GM19324 (cell line): ENCODE results near the gene DMKN.

Source experiments
- ATAC-seq: cut with Tn5 transposase; IDR thresholded peaks from one replicate; pipeline ENCODE4 v1.9.1; 2021; ENCODE audit warnings: mild to moderate bottlenecking, moderate library complexity; ENCODE audit not compliant: unreplicated experiment, low FRiP score

The DMKN gene

GRCh38 chr19:35549879-35550523, 36.6 kb upstream of the DMKN start:
- no peak for ATAC-seq

- no peak for ATAC-seq
Measured at GRCh38 chr19:35549174-35549788, 35.8 kb upstream of the DMKN start.

- ATAC-seq: no peak
Measured at GRCh38 chr19:35546532-35546931, 33.1 kb upstream of the DMKN start.

- peak; percentile 49 for ATAC-seq
Measured at GRCh38 chr19:35545855-35546381, 32.5 kb upstream of the DMKN start.

- peak; percentile 86 for ATAC-seq
Measured at GRCh38 chr19:35545001-35545854, 31.8 kb upstream of the DMKN start, which contains the start of gene TMEM147. TMEM147 (plus strand) TSS chr19:35545626; CDS start chr19:35545740, 114 bp downstream.

- no peak for ATAC-seq
Measured at GRCh38 chr19:35544110-35544802, 30.8 kb upstream of the DMKN start.

GRCh38 chr19:35543280-35544109, 30.0 kb upstream of the DMKN start:
- ATAC-seq: no peak

GRCh38 chr19:35542209-35542608, 28.8 kb upstream of the DMKN start:
- no peak for ATAC-seq

GRCh38 chr19:35540356-35540927, 27.0 kb upstream of the DMKN start:
- no peak for ATAC-seq

- ATAC-seq: no peak
Measured at GRCh38 chr19:35539850-35540249, 26.4 kb upstream of the DMKN start.

GRCh38 chr19:35539314-35539713, 25.9 kb upstream of the DMKN start:
- ATAC-seq: no peak

- ATAC-seq: no peak
Measured at GRCh38 chr19:35534803-35535480, 21.5 kb upstream of the DMKN start.

GRCh38 chr19:35533822-35534392, 20.5 kb upstream of the DMKN start:
- ATAC-seq: no peak

- no peak for ATAC-seq
Measured at GRCh38 chr19:35533201-35533821, 19.9 kb upstream of the DMKN start, which contains the start of gene GAPDHS. GAPDHS (plus strand) TSS chr19:35533456; CDS start chr19:35533528, 72 bp downstream.

GRCh38 chr19:35531291-35531690, 17.8 kb upstream of the DMKN start:
- no peak for ATAC-seq

- no peak for ATAC-seq
Measured at GRCh38 chr19:35529241-35530218, 16.1 kb upstream of the DMKN start.
